DND-41 (cell line): ENCODE data around the gene UGT1A8.

ENCODE experiments used
- ATAC-seq: fragments of 200-7000 bp; cut with Tn5 transposase; 3 replicates; pipeline ENCODE4 v1.9.1; 2021; ENCODE audit warnings: low read depth; ENCODE audit not compliant: insufficient read depth
- DNase-seq: peaks from one replicate; pipeline ENCODE4 v3.0.0-alpha.2; 2020
- H2AFZ ChIP-seq: 2 replicates; pipeline ENCODE4 v1.6.0; 2012; ENCODE audit warnings: low read depth, low read length
- H3K27ac ChIP-seq: 2 replicates; pipeline ENCODE4 v1.5.1; 2012; ENCODE audit warnings: low read length, inconsistent platforms
- H3K27me3 ChIP-seq: fragments of 200-600 bp; sonication (generic); 2 replicates; pipeline ENCODE4 v1.6.0; 2012; ENCODE audit warnings: low read length, mild to moderate bottlenecking, inconsistent platforms; ENCODE audit not compliant: insufficient read depth, poor library complexity
- H3K36me3 ChIP-seq: 2 replicates; pipeline ENCODE4 v1.5.1; 2012; ENCODE audit warnings: low read length, inconsistent platforms; ENCODE audit not compliant: insufficient read depth
- H3K4me1 ChIP-seq: 2 replicates; pipeline ENCODE4 v1.5.1; 2012; ENCODE audit warnings: mild to moderate bottlenecking, low read length; ENCODE audit not compliant: insufficient read depth
- H3K4me2 ChIP-seq: 2 replicates; pipeline ENCODE4 v1.6.0; 2012; ENCODE audit warnings: mild to moderate bottlenecking, moderate library complexity, low read length, inconsistent platforms; ENCODE audit not compliant: insufficient read depth
- H3K4me3 ChIP-seq, 2 experiments: fragments of 200-600 bp in 1 of 2; shearing (Covaris generic) in 1 of 2; 2 replicates each; pipeline ENCODE4 v1.5.1; 2012 to 2016; ENCODE audit warnings: inconsistent platforms in 2 of 2, low read length in 2 of 2, mild to moderate bottlenecking in 2 of 2, low read depth in 1 of 2, moderate library complexity in 1 of 2
- H3K79me2 ChIP-seq: 2 replicates; pipeline ENCODE4 v1.6.0; 2012; ENCODE audit warnings: low read length, inconsistent platforms; ENCODE audit not compliant: insufficient read depth
- H3K9ac ChIP-seq: 2 replicates; pipeline ENCODE4 v1.6.0; 2012; ENCODE audit warnings: low read depth, mild to moderate bottlenecking, inconsistent platforms, low read length, moderate library complexity
- H3K9me3 ChIP-seq: 2 replicates; pipeline ENCODE4 v1.5.1; 2012; ENCODE audit warnings: low read length, moderate library complexity, mild to moderate bottlenecking, inconsistent platforms; ENCODE audit not compliant: insufficient read depth, severe bottlenecking
- H4K20me1 ChIP-seq: 2 replicates; pipeline ENCODE4 v1.6.0; 2012; ENCODE audit warnings: low read length; ENCODE audit not compliant: insufficient read depth
- EZH2 ChIP-seq: IDR thresholded peaks from 3 replicates; pipeline ENCODE4 v1.6.1; 2012; ENCODE audit warnings: borderline replicate concordance, low read depth, mild to moderate bottlenecking, moderate library complexity, low read length, inconsistent platforms; ENCODE audit not compliant: severe bottlenecking
- TF ChIP-seq, protein P1 (sequence below): IDR thresholded peaks from 2 replicates; pipeline ENCODE4 v1.5.1; 2012; ENCODE audit warnings: borderline replicate concordance, low read length, moderate library complexity, mild to moderate bottlenecking; ENCODE audit not compliant: poor library complexity, severe bottlenecking; ENCODE audit errors: extremely low read depth

Gene UGT1A8

DNA sequence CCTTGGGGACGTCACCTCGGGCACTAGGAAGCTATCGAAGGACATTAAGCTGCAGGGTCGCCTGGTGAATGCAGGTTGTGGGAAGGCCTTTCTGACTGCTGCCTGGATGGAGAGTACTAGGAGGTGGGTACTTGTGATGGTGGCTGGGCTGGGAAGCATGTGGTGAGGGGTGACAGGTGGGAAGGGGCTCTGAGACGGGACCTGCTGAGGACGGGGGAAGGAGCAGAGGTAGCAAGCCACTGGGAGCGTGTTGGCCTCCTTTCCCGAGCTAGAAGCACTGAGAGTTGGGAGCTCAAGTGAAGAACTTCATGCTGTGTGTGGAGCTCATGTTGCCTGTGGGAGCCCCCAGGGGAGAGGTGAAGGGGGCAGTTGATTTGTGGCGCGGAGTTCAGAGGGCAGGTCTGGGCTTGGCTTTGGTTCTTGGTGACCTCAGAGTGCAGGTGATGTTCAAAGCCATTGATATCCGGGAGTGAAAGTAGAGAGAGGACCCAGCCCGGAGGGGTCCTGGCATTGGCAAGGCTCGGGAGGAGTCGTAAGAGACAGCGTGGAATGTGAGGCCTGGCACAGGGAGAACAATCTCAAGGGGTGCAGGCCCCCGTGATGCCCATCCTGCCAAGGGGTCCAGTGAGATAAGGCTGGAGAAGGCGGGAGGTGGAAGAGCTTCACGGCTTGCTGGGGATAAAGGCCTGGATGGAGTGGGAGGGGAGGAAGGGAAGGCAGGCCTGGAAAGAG, 173.9 kb downstream of the UGT1A8 start:
- no peaks in the 10 kb centered on the region for H3K9me3 ChIP-seq
- H2AFZ ChIP-seq = no peak overlapping the region
- no peaks in the 10 kb centered on the region for H3K79me2 ChIP-seq
- H3K36me3 ChIP-seq = no peaks in the 10 kb centered on the region
- ATAC-seq = no peak
- no peaks in the 10 kb centered on the region for H4K20me1 ChIP-seq
- H3K9ac ChIP-seq = no peak overlapping the region
- TF ChIP-seq EZH2 = no peak
- TF ChIP-seq, protein P1, sequence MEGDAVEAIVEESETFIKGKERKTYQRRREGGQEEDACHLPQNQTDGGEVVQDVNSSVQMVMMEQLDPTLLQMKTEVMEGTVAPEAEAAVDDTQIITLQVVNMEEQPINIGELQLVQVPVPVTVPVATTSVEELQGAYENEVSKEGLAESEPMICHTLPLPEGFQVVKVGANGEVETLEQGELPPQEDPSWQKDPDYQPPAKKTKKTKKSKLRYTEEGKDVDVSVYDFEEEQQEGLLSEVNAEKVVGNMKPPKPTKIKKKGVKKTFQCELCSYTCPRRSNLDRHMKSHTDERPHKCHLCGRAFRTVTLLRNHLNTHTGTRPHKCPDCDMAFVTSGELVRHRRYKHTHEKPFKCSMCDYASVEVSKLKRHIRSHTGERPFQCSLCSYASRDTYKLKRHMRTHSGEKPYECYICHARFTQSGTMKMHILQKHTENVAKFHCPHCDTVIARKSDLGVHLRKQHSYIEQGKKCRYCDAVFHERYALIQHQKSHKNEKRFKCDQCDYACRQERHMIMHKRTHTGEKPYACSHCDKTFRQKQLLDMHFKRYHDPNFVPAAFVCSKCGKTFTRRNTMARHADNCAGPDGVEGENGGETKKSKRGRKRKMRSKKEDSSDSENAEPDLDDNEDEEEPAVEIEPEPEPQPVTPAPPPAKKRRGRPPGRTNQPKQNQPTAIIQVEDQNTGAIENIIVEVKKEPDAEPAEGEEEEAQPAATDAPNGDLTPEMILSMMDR = no peak
- H3K4me3 ChIP-seq = no peak overlapping the region
- no peaks in the 10 kb centered on the region for H3K27me3 ChIP-seq
- no peak overlapping the region for H3K27ac ChIP-seq
- H3K4me2 ChIP-seq = no peak overlapping the region
- no peaks in the 10 kb centered on the region for H3K4me1 ChIP-seq
- no peak for DNase-seq

DNA sequence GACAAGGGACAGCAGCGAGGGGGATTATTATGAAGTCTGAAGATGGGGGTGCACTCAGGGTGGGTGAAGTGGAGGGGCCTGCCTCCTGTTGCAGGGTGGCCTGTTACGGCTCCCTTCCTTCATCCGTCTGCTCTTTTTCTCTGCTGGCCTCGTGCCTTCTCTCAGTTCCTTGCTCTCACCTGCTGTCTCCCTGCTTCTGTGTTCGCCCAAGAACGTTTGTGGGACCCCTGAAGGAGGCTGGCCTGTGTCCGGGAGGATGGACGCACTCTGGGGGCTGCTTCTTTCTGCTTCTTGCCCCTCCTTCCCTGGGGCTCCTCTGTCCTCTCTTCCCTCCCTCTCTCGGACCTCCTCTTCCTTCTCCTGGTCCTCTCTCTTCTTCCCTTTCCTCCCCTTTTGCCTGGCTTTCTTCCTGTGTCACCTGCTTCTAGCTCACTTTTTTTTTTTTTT, 174.5 kb downstream of the UGT1A8 start:
- H3K4me1 ChIP-seq = no peaks in the 10 kb centered on the region
- TF ChIP-seq, protein P1 = no peak
- TF ChIP-seq EZH2 = no peak
- DNase-seq = no peak

DNA sequence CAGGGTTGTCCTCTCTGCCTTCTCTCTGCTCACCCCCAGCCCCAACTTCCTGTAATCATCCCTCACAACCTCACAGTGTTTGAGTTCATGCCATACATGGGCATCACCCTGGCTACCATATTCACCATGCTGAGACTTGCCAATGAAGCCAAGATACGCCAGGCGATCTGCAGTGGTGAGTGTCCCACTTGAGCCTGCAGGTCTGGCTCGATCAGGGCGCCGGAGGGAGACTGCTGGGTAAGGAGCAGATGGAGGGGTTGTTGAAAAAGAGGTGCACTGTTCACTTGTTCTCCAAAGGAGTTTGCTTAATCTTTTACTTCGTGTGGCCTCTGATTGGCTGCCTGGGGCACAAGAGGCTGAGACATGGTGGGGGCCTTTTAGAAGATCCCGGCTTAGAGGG, 175.3 kb downstream of the UGT1A8 start:
- H3K36me3 ChIP-seq = no peaks in the 10 kb centered on the region
- H3K9me3 ChIP-seq = no peaks in the 10 kb centered on the region
- TF ChIP-seq EZH2 = no peak
- TF ChIP-seq, protein P1 = no peak
- no peak overlapping the region for H3K4me3 ChIP-seq
- no peaks in the 10 kb centered on the region for H3K27me3 ChIP-seq
- H3K4me1 ChIP-seq = no peaks in the 10 kb centered on the region
- H3K4me2 ChIP-seq = no peak overlapping the region
- H2AFZ ChIP-seq = no peak overlapping the region
- no peak overlapping the region for H3K27ac ChIP-seq
- DNase-seq (no peak), ATAC-seq (no peak)
- H3K9ac ChIP-seq = no peak overlapping the region
- no peaks in the 10 kb centered on the region for H3K79me2 ChIP-seq
- no peaks in the 10 kb centered on the region for H4K20me1 ChIP-seq

More for the DNA sequence above, 174.5 kb downstream of the UGT1A8 start:
- H4K20me1 ChIP-seq = no peaks in the 10 kb centered on the region
- H3K79me2 ChIP-seq = no peaks in the 10 kb centered on the region
- H3K36me3 ChIP-seq = no peaks in the 10 kb centered on the region
- no peaks in the 10 kb centered on the region for H3K27me3 ChIP-seq
- H3K4me2 ChIP-seq = no peak overlapping the region
- H2AFZ ChIP-seq = no peak overlapping the region
- no peak overlapping the region for H3K4me3 ChIP-seq
- no peak overlapping the region for H3K27ac ChIP-seq
- no peak overlapping the region for H3K9ac ChIP-seq
- H3K9me3 ChIP-seq = no peaks in the 10 kb centered on the region
- no peak for ATAC-seq
